KOPT-K1 (cell line): ENCODE results near the gene ZNF385C.
"Not testable (repeated sequence)": the region's sequence is repeated elsewhere in the genome, so short reads cannot be mapped to it uniquely, and the experiment has no call there.

ENCODE experiments used
- H3K27ac ChIP-seq: fragments of 200-600 bp; sonication (generic); 2 replicates; pipeline ENCODE4 v1.5.1; 2016; ENCODE audit warnings: antibody characterized with exemption, mild to moderate bottlenecking, low read depth, low read length; ENCODE audit not compliant: poor library complexity, severe bottlenecking
- H3K36me3 ChIP-seq: fragments of 200-600 bp; sonication (generic); 2 replicates; pipeline ENCODE4 v1.5.1; 2017; ENCODE audit warnings: antibody characterized with exemption, mild to moderate bottlenecking, low read length, moderate library complexity; ENCODE audit not compliant: insufficient read depth
- H3K9me3 ChIP-seq: fragments of 200-600 bp; sonication (generic); 2 replicates; pipeline ENCODE4 v1.5.1; 2017; ENCODE audit warnings: antibody characterized with exemption, low read length, mild to moderate bottlenecking; ENCODE audit not compliant: insufficient read depth, poor library complexity, severe bottlenecking

The ZNF385C gene

DNA sequence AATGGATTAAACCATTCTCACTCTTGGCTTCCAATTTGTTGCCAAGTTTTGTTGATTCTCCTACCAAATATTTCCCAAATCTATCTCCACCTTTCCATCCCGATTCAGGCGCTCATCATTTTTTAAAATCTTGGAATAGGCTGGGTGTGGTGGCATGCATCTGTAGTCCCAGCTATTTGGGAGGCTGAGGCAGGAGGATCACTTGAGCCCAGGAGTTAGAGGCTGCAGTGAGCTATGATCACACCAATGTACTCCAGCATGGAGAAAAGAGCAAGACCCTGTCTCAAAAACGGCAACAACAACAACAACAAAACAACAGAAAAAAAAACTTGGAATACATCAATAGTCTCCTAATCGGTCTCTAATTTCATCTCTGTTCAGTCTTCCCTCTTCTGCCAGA lies 79.3 kb downstream of the ZNF385C start:
- H3K36me3 ChIP-seq = peaks cover 32% of the 10 kb centered on the region
- no peaks in the 10 kb centered on the region for H3K9me3 ChIP-seq
- H3K27ac ChIP-seq = no peak overlapping the region

DNA sequence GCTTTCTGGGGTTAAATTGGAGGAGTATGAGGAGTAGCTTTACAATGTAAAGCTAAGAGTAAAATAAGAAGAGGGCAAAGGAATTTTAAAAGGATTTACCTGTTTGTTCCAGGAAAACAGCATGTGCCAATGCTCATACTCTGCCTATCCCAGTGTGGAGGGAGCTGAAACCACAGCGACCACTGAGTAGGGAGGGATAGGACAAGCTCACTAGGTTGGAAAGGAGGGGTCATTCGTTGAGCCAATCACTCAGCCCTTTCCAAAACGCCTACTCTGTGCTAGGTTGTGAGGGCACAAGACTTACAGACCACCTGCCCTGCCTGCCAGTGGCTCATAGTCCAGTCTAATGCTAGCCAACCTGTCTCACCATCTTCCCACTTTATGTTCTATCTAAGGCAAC lies 79.9 kb downstream of the ZNF385C start:
- Histone ChIP-seq H3K36me3 (peaks cover 30% of the 10 kb centered on the region), H3K27ac (peak overlapping the region; percentile 94), H3K9me3 (no peaks in the 10 kb centered on the region)

DNA sequence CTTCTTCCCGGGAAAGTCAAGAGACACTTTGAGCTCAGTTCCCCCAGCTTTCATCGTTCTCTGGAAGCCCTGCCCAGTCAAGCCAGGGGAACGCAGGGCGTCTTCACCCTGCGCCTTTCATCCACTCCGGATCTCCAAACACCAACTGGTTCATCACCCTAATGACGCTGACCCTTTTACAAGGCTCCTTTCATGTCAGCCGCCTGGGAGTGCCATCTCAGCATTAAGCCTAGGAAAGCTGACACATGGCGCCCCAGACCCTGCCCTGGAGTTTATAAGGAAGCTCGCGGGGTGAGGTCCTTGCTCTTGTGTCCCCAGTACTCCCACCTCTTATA lies 80.4 kb downstream of the ZNF385C start:
- Histone ChIP-seq H3K36me3 (peaks cover 27% of the 10 kb centered on the region), H3K9me3 (no peaks in the 10 kb centered on the region), H3K27ac (peak overlapping the region; percentile 94)

DNA sequence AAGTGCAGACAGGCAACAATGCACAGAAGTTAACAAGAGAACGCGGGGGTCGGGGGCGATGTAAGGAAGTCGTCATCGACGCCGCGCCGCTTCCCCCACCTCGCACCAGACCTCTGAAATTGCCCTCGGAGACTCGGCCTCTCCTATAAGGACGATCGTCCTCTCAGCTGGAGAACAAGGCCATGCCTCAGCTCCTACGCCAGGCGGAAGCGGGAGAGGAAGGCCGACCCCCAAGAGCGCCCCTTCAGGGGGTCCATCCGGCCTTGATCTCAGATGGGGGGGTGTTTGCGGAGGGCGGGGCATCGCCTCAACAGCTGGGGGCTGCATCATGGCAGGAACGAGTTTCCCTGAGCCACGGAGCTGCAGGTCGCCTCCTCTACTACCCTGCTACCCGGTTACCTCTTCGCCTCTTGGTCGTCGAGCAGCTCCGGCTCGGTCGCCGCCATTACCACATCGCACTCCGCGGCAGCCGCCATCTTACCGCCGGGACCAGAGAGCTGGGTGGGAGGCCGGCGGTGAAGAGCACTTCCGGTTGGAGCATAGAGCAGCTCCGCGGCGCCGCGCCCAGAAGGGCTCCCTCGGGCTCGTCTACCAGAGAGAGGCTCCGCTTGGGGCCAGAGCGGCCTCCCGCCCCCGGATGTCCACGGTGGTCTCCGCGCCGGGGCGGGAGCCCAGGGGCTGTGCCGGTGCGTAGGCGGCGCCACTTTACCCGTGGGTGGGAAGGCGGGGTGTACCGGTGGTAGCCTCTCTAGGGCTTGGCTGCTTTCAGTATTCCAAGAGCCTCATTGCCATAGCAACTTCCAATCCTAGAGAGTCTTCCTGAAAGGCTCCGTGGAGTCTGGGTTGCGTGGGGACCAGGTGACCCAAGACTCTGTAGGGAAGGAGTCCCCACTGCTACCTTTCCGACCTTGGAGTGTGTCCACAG lies 81.1 kb downstream of the ZNF385C start, which contains the start of gene DNAJC7:
Gene DNAJC7 (minus strand): TSS at position 499 of the 925 bp plus-strand sequence. CDS start 23 bp downstream, at position 476.
- H3K9me3 ChIP-seq = no peaks in the 10 kb centered on the region
- peaks cover 21% of the 10 kb centered on the region for H3K36me3 ChIP-seq
- H3K27ac ChIP-seq = peak within 1 kb of the TSS; percentile 94

DNA sequence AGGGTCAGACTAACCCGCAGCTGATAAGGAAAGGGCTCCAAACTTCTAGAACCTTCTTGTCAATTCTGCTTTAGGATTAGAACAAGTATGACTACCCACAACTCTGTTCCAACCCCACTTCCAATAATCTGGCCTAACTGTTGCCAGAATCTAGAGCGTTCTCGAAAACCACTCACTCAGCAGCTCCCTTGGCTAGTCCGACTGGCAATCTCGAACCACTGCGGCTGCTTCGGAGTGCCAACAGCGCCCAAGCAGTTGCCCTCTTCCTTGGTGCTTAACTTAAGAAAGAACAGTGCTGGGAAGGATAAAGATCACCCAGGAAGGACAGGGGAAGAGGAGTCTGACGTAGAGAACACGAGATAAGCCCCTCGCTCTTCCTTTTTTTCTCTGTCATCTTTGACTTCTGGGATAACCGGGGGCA lies 81.9 kb downstream of the ZNF385C start:
- peak overlapping the region; percentile 94 for H3K27ac ChIP-seq
- peaks cover 21% of the 10 kb centered on the region for H3K36me3 ChIP-seq
- H3K9me3 ChIP-seq = no peaks in the 10 kb centered on the region

DNA sequence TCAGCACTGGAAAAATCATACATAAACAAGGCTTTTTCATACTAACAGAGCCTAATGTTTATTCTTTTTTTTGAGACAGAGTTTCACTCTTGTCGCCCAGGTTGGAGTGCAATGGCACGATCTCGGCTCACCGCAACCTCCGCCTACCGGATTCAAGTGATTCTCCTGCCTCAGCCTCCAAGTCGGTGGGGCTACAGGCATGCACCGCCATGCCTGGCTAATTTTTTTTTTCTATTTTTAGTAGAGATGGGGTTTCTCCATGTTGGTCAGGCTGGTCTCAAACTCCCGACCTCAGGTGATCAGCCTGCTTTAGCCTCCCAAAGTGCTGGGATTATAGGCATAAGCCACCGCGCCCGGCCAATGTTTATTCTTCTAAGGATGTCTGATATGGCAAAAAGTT lies 84.5 kb downstream of the ZNF385C start:
- not testable (repeated sequence) for H3K27ac ChIP-seq, H3K9me3 ChIP-seq
- H3K36me3 ChIP-seq = peaks cover 41% of the 10 kb centered on the region

DNA sequence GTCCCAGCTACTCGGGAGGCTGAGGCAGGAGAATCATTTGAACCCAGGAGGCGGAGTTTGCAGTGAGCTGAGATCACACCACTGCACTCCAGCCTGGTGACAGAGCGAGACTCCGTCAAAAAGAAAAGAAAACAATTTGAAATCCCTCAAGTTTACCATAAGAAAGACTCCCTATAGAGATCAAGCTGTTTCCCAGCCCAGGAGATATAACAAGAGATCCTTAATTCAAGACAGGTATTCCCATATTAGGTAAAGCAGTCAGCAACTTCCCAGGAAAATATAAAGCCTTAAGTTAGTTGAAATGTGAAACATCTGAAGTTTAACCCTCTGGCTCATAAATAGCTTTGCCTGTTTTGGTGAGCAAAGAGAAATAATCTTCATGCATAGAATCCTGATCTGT lies 85.9 kb downstream of the ZNF385C start:
- peaks cover 44% of the 10 kb centered on the region for H3K36me3 ChIP-seq

DNA sequence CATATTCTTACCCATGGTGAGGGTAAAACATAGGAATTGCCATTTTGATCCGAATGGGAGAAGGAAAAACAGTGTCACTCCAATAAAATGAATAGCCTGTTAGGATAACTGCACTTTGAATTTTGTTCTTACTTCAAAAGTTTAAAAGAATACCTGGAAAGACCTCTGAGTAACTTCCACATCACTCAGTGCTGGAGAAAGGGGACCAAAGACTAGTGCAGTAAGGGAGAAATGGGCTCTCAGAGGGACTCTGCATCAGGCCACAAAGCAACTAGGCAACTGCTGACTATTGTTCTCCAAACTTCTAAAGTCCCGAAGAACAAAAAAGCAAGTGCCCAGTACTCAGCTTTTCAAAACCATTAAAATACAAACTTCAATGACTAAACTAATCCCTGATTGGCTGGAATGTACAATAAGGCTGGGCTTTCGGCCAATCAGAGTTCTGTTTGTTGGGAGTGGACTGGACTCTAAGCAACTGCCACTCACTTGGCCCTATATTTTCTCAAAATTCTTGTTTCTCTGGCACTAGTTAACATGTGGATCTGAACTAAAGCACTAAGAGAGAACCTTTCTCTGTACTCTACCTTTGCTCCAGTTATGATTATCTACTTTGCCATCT lies 87.3 kb downstream of the ZNF385C start:
- Histone ChIP-seq H3K27ac (no peak overlapping the region), H3K9me3 (no peaks in the 10 kb centered on the region), H3K36me3 (peaks cover 44% of the 10 kb centered on the region)

More for the DNA sequence above, 85.9 kb downstream of the ZNF385C start:
- not testable (repeated sequence) for H3K27ac ChIP-seq, H3K9me3 ChIP-seq

DNA sequence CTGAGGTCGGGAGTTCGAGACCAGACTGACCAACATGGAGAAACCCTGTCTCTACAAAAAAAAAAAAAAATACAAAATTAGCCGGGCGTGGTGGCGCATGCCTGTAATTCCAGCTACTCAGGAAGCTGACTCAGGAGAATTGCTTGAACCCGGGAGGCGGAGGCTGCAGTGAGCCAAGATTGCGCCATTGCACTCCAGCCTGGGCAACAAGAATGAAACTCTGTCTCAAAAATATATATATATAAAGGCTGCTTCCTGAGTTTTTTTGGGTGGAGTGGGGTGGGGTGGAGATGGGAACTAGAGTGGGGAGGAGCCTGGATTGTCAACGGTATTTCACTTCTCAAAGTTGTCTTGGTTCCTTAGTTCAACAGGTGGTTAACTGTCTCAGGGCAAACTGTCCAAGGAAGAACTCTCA lies 88.0 kb downstream of the ZNF385C start:
- H3K27ac ChIP-seq, H3K9me3 ChIP-seq: not testable (repeated sequence)
- H3K36me3 ChIP-seq = peaks cover 42% of the 10 kb centered on the region

DNA sequence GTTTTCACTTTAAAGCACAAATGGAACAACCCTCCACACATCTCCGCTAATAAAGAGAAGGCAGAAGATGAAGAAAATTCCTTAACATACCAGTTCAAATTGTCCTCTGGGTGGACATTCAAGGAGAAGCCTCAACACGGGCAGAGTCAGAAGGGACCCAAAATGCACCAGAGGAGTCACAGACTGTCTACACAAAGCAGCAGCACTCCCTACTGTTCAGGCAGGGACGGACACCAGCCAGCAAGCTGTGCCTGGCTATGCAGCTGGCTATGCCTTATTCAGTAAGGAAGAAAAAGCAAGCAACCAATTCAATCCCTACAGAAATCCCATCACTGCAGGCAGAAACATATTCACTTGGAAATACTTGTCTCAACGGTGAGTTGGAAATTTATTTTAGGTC lies 89.1 kb downstream of the ZNF385C start:
- Histone ChIP-seq H3K36me3 (peaks cover 40% of the 10 kb centered on the region), H3K27ac (no peak overlapping the region), H3K9me3 (no peaks in the 10 kb centered on the region)

DNA sequence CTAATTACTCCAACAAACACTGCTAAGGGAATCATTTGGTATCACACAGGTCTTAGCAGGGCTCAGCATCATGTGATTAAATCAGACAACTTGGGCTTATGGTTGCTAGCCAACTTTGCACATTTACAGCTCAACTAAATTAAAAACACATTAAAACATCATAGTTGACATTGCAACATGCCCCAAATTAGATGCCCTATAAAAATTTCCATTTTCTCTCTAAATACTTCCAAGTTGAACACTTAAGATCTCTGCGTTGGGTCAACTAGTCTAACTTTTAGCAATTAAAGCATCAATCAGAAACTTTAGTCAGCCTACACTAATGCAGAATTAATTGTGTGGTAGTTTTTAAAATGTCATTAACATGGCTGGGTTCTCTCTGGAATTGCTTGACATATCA lies 93.1 kb downstream of the ZNF385C start:
- Histone ChIP-seq H3K36me3 (peaks cover 57% of the 10 kb centered on the region), H3K27ac (no peak overlapping the region), H3K9me3 (no peaks in the 10 kb centered on the region)

DNA sequence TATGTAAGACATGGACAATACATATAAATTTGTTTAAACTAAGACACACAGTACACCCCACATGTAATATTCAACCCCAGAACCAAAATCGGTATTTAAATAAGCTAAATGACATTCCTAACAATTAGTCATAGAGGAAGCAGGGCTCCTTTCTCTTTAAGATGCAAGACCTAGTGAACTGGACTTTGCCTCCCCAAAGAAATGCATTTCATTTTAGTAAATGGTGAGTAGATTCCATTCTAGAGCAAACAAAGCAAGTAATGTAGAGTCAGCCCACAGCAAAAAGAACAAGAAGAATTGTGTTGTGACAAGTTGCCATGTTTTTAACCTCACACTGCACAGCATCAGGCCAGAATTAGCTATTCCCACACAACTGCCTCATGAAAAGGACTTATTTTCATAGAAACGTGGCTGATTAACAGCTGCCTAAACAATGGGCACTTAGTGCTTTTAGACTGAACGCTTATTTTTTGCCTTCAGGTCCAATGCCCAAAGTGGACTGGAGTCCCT lies 95.4 kb downstream of the ZNF385C start:
- H3K27ac ChIP-seq = no peak overlapping the region
- H3K36me3 ChIP-seq = peaks cover 64% of the 10 kb centered on the region
- no peaks in the 10 kb centered on the region for H3K9me3 ChIP-seq

DNA sequence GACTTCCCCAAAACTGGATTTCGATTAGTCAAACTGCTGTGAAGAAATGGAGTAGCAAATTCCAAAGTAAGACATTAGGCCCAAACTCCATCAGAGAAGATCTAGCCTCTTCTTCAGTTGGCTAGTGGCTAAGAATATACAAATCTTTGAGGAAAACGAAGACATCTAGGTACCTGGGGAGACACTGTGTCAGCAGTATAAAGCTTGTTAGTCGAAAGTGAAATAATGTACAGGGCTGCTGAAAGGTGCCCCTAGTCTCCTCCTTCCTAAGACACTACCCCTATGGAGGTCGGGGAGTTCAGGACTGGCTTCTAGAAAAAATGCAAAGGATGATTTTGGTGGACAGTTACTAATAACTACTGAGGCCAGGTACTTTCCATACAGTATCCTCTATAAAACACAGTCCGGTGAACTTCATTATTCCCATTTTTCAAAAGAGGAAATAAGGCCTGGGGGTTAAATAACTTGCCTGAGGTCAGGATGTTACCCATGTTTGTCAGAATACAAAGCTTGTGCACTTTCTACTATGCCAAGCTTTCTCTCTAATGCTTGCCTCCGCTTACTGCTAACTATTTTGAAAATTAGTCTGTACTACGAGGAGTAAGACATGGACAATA lies 96.0 kb downstream of the ZNF385C start:
- Histone ChIP-seq H3K36me3 (peaks cover 70% of the 10 kb centered on the region), H3K9me3 (no peaks in the 10 kb centered on the region)

DNA sequence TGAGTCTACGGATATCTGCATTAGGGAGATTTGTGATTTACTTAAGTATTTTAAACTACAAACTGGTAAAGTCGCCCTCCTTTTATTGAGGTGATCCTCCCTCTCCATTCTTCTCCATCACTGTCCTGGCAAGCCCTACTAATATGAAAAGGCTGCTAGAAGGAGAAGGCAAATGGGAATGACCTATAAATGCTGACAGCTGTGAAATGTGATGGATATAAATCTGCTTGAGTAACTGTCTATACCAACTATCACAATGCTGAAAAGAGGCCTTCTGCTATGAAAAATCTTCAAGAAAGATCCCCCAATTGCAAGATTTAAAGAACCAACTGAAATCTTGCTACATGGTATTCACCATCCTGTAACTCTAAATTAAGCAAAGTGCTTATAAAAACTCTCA lies 96.5 kb downstream of the ZNF385C start:
- H3K36me3 ChIP-seq = peaks cover 75% of the 10 kb centered on the region
- H3K27ac ChIP-seq = no peak overlapping the region
- H3K9me3 ChIP-seq = no peaks in the 10 kb centered on the region

More for the DNA sequence above, 96.0 kb downstream of the ZNF385C start:
- no peak overlapping the region for H3K27ac ChIP-seq
